ENCODE data around the gene STAT5A. TPM values are rescaled to one million over a fixed set of nuclear protein-coding genes. Genes with fewer than 3 reads are reported as not detected.

Gene STAT5A
- total and polyA plus RNA-seq, 2 donors from 2014 or later: 11.5 to 47.9 TPM

- no peak for TF ChIP-seq CTCF (IDR thresholded peaks at IDR 0.05; ENCODE audit: borderline replicate concordance, extremely low read depth, insufficient read depth)
- intact Hi-C loops (cut with DNase I): no loop called here
- no peak overlapping the region for H3K27ac ChIP-seq (ENCODE audit: low read depth in 2 of 2, low read length in 2 of 2)
- FAIRE-seq (no peak), DNase-seq (no peak)
- H3K9ac ChIP-seq (ENCODE audit: low read length in 3 of 3): no peak overlapping the region
- no peaks in the 10 kb centered on the region for H3K9me3 ChIP-seq (ENCODE audit: control insufficient read depth in 2 of 3, insufficient read depth in 1 of 3, low read length in 3 of 3)
- H3K4me1 ChIP-seq (ENCODE audit: control insufficient read depth in 2 of 3, insufficient read depth in 2 of 3, low read depth in 1 of 3, low read length in 3 of 3): peaks cover 0 to 5% (median 3%) of the 10 kb centered on the region in 3 donors
- no peak overlapping the region for H3K4me3 ChIP-seq (ENCODE audit: low read length in 3 of 3)
- H3K27me3 ChIP-seq (ENCODE audit: control insufficient read depth, insufficient read depth, low read length): no peaks in the 10 kb centered on the region
- H3K36me3 ChIP-seq (ENCODE audit: control insufficient read depth in 2 of 3, insufficient read depth in 3 of 3, low read length in 3 of 3): no peaks in the 10 kb centered on the region
These were observed 18.1 kb upstream of the STAT5A start for GRCh38 chr17:42270170-42270535.

GRCh38 chr17:42270596-42270995 lies 17.7 kb upstream of the STAT5A start:
- Histone ChIP-seq H3K36me3 (ENCODE audit: control insufficient read depth in 2 of 3, insufficient read depth in 3 of 3, low read length in 3 of 3) (no peaks in the 10 kb centered on the region), H3K27me3 (ENCODE audit: control insufficient read depth, insufficient read depth, low read length) (no peaks in the 10 kb centered on the region), H3K9me3 (ENCODE audit: control insufficient read depth in 2 of 3, insufficient read depth in 1 of 3, low read length in 3 of 3) (no peaks in the 10 kb centered on the region), H3K9ac (ENCODE audit: low read length in 3 of 3) (no peak overlapping the region), H3K4me3 (ENCODE audit: low read length in 3 of 3) (no peak overlapping the region), H3K4me1 (ENCODE audit: control insufficient read depth in 2 of 3, insufficient read depth in 2 of 3, low read depth in 1 of 3, low read length in 3 of 3) (peaks cover 0 to 6% (median 3%) of the 10 kb centered on the region in 3 donors), H3K27ac (ENCODE audit: low read depth in 2 of 2, low read length in 2 of 2) (no peak overlapping the region)
- no peak for TF ChIP-seq CTCF (IDR thresholded peaks at IDR 0.05; ENCODE audit: borderline replicate concordance, extremely low read depth, insufficient read depth)
- DNase-seq (no peak), FAIRE-seq (no peak)
- intact Hi-C loops (cut with DNase I): no loop called here

- H3K4me1 ChIP-seq (ENCODE audit: control insufficient read depth in 2 of 3, insufficient read depth in 2 of 3, low read depth in 1 of 3, low read length in 3 of 3): peaks cover 0 to 6% (median 3%) of the 10 kb centered on the region in 3 donors
- H3K4me3 ChIP-seq (ENCODE audit: low read length in 3 of 3): no peak overlapping the region
- H3K27me3 ChIP-seq (ENCODE audit: control insufficient read depth, insufficient read depth, low read length): no peaks in the 10 kb centered on the region
- H3K9me3 ChIP-seq (ENCODE audit: control insufficient read depth in 2 of 3, insufficient read depth in 1 of 3, low read length in 3 of 3): no peaks in the 10 kb centered on the region
- intact Hi-C loops (cut with DNase I): no loop called here
- DNase-seq: no peak
- no peak overlapping the region for H3K9ac ChIP-seq (ENCODE audit: low read length in 3 of 3)
- H3K36me3 ChIP-seq (ENCODE audit: control insufficient read depth in 2 of 3, insufficient read depth in 3 of 3, low read length in 3 of 3): no peaks in the 10 kb centered on the region
- TF ChIP-seq CTCF (IDR thresholded peaks at IDR 0.05; ENCODE audit: borderline replicate concordance, extremely low read depth, insufficient read depth): no peak
- FAIRE-seq: no peak
- H3K27ac ChIP-seq (ENCODE audit: low read depth in 2 of 2, low read length in 2 of 2): no peak overlapping the region
These were observed 17.1 kb upstream of the STAT5A start for GRCh38 chr17:42271006-42271778.

- DNase-seq (no peak), FAIRE-seq (no peak)
- H3K9ac ChIP-seq (ENCODE audit: low read length in 3 of 3): no peak overlapping the region
- no peaks in the 10 kb centered on the region for H3K9me3 ChIP-seq (ENCODE audit: control insufficient read depth in 2 of 3, insufficient read depth in 1 of 3, low read length in 3 of 3)
- peaks cover 0 to 6% (median 3%) of the 10 kb centered on the region in 3 donors for H3K4me1 ChIP-seq (ENCODE audit: control insufficient read depth in 2 of 3, insufficient read depth in 2 of 3, low read depth in 1 of 3, low read length in 3 of 3)
- no peak for TF ChIP-seq CTCF (IDR thresholded peaks at IDR 0.05; ENCODE audit: borderline replicate concordance, extremely low read depth, insufficient read depth)
- no peaks in the 10 kb centered on the region for H3K36me3 ChIP-seq (ENCODE audit: control insufficient read depth in 2 of 3, insufficient read depth in 3 of 3, low read length in 3 of 3)
- H3K27ac ChIP-seq (ENCODE audit: low read depth in 2 of 2, low read length in 2 of 2): no peak overlapping the region
- intact Hi-C loops (cut with DNase I): no loop called here
- H3K4me3 ChIP-seq (ENCODE audit: low read length in 3 of 3): no peak overlapping the region
- no peaks in the 10 kb centered on the region for H3K27me3 ChIP-seq (ENCODE audit: control insufficient read depth, insufficient read depth, low read length)
These were observed 16.6 kb upstream of the STAT5A start for GRCh38 chr17:42271779-42272035.
